Activated B cell treated with CpG ODN at 0.5 μM for 24 hours (primary cell): ENCODE data around the gene BRF1. TPM values are rescaled to one million over a fixed set of nuclear protein-coding genes. Genes with fewer than 3 reads are reported as not detected.

Experiments
- ATAC-seq: fragments of 200-7000 bp; cut with Tn5 transposase; one replicate; pipeline ENCODE4 v1.10.0; 2021; ENCODE audit warnings: low read depth, mild to moderate bottlenecking, moderate library complexity
- CTCF ChIA-PET: fragments of 350-600 bp; sonication (Branson Sonifier 250); formaldehyde crosslinking; loops from one replicate; lab custom pipeline; 2021; ENCODE audit warnings: antibody characterized with exemption; lab: Charles Lee
- POLR2A ChIA-PET: fragments of 350-600 bp; sonication (Branson Sonifier 250); formaldehyde crosslinking; loops from one replicate; lab custom pipeline; 2021; ENCODE audit warnings: antibody characterized with exemption; lab: Charles Lee
- DNase-seq: peaks from one replicate; pipeline ENCODE4 v3.0.0; 2022
- H3K27ac Mint-ChIP-seq: one replicate; pipeline ENCODE4 v1.8.0; 2020; ENCODE audit warnings: mixed read lengths
- H3K27me3 Mint-ChIP-seq: one replicate; pipeline ENCODE4 v1.8.0; 2021; ENCODE audit warnings: mixed read lengths
- H3K36me3 Mint-ChIP-seq: one replicate; pipeline ENCODE4 v1.8.0; 2021; ENCODE audit warnings: low read depth, mixed read lengths
- H3K4me1 Mint-ChIP-seq: one replicate; pipeline ENCODE4 v1.8.0; 2021; ENCODE audit warnings: mixed read lengths
- H3K4me3 Mint-ChIP-seq: one replicate; pipeline ENCODE4 v1.8.0; 2020; ENCODE audit warnings: mild to moderate bottlenecking, mixed read lengths
- H3K9me3 Mint-ChIP-seq: one replicate; pipeline ENCODE4 v1.8.0; 2020; ENCODE audit warnings: mixed read lengths
- intact Hi-C: fragments of 100-400 bp; cut with micrococcal nuclease; formaldehyde crosslinking; loops from one replicate; pipeline ENCODE4 v1.15.1; 2024
- total RNA-seq: library from RNA; stranded (reverse); gene quantifications from 2 replicates; pipeline ENCODE4 v1.2.3, GENCODE V29; 2022
- TF ChIP-seq, protein P1 (sequence below): fragments of 200-600 bp; IDR thresholded peaks from one replicate; pipeline ENCODE4 v1.8.0; 2022; ENCODE audit warnings: antibody characterized with exemption, mild to moderate bottlenecking

Gene BRF1
- total RNA-seq, 1 donor from 2014 or later = 32.8 TPM

DNA sequence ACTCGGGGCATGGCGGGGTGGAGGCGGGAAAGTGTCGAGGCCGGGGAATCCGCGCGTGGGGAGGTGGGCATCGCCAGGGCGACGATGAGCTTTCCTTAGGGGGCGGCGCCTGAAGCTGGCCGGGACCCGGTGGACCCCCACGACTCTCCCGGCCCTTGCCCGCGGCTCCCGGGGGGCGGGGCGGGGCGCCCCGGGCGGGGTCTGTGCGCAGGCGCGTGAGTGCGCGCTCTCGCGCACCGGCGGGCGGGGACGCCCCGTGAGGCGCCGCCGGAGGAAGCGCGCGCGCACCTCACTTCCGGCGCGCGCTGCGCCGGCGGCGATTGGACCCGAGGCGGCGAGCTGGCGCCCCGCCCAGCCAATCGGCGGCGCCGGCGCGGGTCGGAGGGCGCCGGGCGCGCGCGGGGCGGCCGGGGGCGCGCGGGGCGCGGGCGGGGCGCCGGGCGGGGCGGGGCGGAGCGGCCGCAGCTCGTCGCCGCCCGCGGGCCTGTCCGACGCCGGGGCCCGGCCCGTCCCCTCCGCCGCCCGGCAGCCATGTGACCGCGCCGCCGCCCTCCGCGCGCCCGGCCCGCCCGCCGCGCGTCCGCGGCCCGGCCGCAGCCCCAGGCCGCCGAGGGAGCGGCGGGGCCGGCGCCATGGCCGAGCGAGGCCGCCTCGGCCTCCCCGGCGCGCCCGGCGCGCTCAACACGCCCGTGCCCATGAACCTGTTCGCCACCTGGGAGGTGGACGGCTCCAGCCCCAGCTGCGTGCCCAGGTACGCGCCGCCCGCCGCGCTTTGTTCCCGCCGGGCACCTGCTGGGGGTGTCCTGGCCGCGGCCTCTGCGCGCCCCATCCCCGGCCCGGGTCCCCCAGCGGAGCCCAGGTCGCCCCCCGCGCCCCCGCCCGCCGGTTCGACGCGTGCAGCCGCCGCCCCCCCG is 13.7 kb upstream of the BRF1 start, which contains the start of gene PACS2:
TSS of gene PACS2 (plus strand) at position 462 of the 914 bp plus-strand sequence. CDS start at position 633, 171 bp downstream.
- ChIA-PET CTCF (interaction anchor here (1.0 to 1.5 kb wide), 2 partner anchors 13 to 66 kb away, joined by 3 to 5 read pairs; partner anchors contain the start of gene BTBD6), POLR2A (interaction anchor here (0.7 to 3.6 kb wide), 6 partner anchors 9 to 617 kb away, joined by 3 to 57 read pairs (median 4); partner anchors contain the start of genes BRF1 and BTBD6)
- intact Hi-C loops = loop anchor here (1.0 kb wide), 3 partner anchors 13 to 176 kb away; partner anchors contain the start of genes BRF1 and NUDT14
- TF ChIP-seq, protein P1, sequence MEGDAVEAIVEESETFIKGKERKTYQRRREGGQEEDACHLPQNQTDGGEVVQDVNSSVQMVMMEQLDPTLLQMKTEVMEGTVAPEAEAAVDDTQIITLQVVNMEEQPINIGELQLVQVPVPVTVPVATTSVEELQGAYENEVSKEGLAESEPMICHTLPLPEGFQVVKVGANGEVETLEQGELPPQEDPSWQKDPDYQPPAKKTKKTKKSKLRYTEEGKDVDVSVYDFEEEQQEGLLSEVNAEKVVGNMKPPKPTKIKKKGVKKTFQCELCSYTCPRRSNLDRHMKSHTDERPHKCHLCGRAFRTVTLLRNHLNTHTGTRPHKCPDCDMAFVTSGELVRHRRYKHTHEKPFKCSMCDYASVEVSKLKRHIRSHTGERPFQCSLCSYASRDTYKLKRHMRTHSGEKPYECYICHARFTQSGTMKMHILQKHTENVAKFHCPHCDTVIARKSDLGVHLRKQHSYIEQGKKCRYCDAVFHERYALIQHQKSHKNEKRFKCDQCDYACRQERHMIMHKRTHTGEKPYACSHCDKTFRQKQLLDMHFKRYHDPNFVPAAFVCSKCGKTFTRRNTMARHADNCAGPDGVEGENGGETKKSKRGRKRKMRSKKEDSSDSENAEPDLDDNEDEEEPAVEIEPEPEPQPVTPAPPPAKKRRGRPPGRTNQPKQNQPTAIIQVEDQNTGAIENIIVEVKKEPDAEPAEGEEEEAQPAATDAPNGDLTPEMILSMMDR = no peak
- Mint-ChIP-seq H3K27me3 (no peaks in the 10 kb centered on the region), H3K4me1 (peaks cover 10% of the 10 kb centered on the region), H3K9me3 (no peaks in the 10 kb centered on the region), H3K4me3 (peak within 1 kb of the TSS; percentile 86), H3K36me3 (no peaks in the 10 kb centered on the region), H3K27ac (peak within 1 kb of the TSS; percentile 46)
- peak; percentile 86 for DNase-seq
- ATAC-seq = peak; percentile 86

DNA sequence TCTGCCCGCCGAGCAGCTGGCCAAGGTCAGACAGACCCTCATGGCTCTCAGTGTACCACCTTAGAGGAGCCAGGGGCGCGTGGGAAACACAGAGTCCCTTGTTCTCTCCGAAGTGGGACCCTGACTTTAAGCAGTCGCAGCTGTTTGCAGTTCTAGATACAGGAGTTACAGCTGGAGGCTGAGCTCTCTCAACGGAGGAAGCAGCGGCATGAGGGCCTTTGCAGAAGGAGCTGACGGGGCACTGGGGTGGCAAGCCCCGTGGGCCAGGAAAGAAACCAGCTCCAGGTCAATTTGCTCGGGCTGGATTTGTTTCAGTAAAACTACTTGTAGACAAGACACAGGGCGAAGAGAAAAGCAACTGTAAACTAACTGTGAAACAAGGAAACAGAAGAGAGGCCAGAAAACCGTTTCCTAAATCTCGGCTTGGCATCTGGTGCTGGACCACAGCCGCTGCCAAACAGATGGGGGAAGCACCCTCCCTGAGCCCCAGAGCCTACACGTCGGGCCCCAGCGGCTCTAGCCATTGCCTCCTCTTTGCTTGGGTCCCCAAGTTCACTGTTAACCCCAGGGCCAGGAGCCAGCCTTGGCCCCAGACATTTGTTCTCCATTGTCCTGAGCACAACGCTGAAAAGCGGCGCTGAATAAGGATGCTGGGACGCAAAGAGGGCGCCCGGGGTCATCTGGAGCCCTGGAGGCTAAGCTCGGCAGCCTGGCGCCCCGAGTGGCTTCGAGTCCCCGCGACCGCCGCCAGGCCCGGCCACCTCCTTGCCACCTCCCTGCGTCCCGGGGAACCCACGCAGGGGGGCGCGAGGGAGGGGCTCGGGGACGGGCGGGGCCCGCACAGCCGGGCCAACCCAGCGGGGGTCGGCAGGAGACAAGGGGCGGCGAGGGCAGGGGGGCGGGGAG is 12.8 kb upstream of the BRF1 start:
- Mint-ChIP-seq H3K36me3 (no peaks in the 10 kb centered on the region), H3K27me3 (no peaks in the 10 kb centered on the region), H3K9me3 (no peaks in the 10 kb centered on the region), H3K27ac (peak overlapping the region; percentile 72), H3K4me1 (peaks cover 10% of the 10 kb centered on the region), H3K4me3 (peak overlapping the region; percentile 81)
- ChIA-PET POLR2A (interaction anchor here (0.7 to 3.6 kb wide), 6 partner anchors 8 to 618 kb away, joined by 3 to 57 read pairs (median 4); partner anchors contain the start of genes BRF1 and BTBD6), CTCF (interaction anchor here (1.0 to 1.5 kb wide), 2 partner anchors 12 to 65 kb away, joined by 3 to 5 read pairs; partner anchors contain the start of gene BTBD6)
- ATAC-seq = peak; percentile 21
- intact Hi-C loops = loop anchor here (1.0 kb wide), 2 partner anchors 12 to 177 kb away; partner anchors contain the start of gene BRF1
- TF ChIP-seq, protein P1 = no peak
- DNase-seq = no peak

DNA sequence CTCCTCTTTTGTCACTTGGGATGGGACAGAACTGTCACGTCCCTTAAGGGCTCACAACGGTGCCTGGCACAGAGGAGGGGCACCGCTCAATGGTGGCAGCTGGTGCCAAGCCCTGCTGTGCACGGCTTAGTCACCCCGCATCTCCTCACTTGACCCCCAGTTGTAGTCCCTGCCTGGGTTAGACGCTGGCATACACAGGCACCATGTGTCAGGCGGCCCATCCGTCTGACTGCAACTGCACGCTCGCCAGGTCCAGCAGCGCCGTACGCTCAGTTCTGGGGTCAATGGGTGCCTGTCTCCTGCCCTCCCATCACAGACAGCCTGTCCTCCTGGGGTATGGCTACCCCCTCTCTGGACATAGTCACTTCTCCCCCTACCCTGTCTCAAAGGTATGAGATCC is 12.2 kb upstream of the BRF1 start:
- intact Hi-C loops = no loop called here
- ChIA-PET POLR2A (interaction anchor here (1.6 to 3.6 kb wide), 2 partner anchors 7 to 12 kb away, joined by 4 to 57 read pairs; partner anchors contain the start of gene BRF1), CTCF (no interaction called here)
- TF ChIP-seq, protein P1 = no peak
- peaks cover 10% of the 10 kb centered on the region for H3K4me1 Mint-ChIP-seq
- no peaks in the 10 kb centered on the region for H3K9me3 Mint-ChIP-seq
- DNase-seq = no peak
- no peaks in the 10 kb centered on the region for H3K27me3 Mint-ChIP-seq
- H3K4me3 Mint-ChIP-seq = no peak overlapping the region
- H3K27ac Mint-ChIP-seq = no peak overlapping the region
- no peak for ATAC-seq
- H3K36me3 Mint-ChIP-seq = no peaks in the 10 kb centered on the region

DNA sequence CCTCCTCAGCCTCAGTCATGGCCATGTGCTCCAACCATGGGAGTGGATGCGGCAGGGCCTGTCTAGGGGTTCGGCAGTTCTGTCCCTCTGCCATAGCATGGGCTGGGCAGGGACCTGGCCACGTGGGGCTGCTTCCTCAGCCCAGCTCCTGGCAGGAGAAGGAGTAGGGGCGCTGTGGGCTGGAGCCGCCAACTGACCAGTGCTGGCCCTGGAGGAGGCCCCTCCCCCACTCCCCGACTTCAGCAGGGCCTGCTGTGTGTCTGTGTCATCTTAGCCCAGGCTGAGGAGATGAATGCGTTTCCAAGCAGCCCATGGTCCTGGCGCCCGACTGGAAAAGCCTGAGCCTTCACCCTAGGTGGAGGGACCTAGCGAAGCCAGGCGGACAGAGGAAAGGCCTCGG is 11.0 kb upstream of the BRF1 start:
- H3K4me1 Mint-ChIP-seq = peaks cover 10% of the 10 kb centered on the region
- H3K27me3 Mint-ChIP-seq = no peaks in the 10 kb centered on the region
- no peaks in the 10 kb centered on the region for H3K36me3 Mint-ChIP-seq
- ChIA-PET CTCF (interaction anchor here (1.4 kb wide), 1 partner anchor 11 kb away, joined by 3 read pairs; no protein-coding TSS in a partner anchor), POLR2A (interaction anchor here (0.5 to 0.8 kb wide), 3 partner anchors 11 to 385 kb away, joined by 3 to 13 read pairs (median 3); partner anchors contain the start of genes BRF1 and NUDT14)
- no peak for DNase-seq
- H3K27ac Mint-ChIP-seq = no peak overlapping the region
- intact Hi-C loops = no loop called here
- no peaks in the 10 kb centered on the region for H3K9me3 Mint-ChIP-seq
- ATAC-seq = no peak
- H3K4me3 Mint-ChIP-seq = no peak overlapping the region
- TF ChIP-seq, protein P1 = no peak
